ENCODE data around the gene SNED1.

- TF ChIP-seq CTCF (conservative IDR thresholded peaks at IDR 0.05; ENCODE audit: low read length) (no peak), EZH2phosphoT487 (IDR thresholded peaks at IDR 0.05; ENCODE audit: borderline replicate concordance, low read depth, low read length) (no peak)
Observed at GRCh38 chr2:241084856-241085444, 86.5 kb downstream of the SNED1 start.

All from OCI-LY7 (cell line).